GM13976 (cell line): Measurements from ENCODE around the gene CRYBB2.
A peak's percentile ranks its signal among the peaks of the same experiment; 100 is the strongest.
"Not testable (repeated sequence)": the region's sequence is repeated elsewhere in the genome, so short reads cannot be mapped to it uniquely, and the experiment has no call there.

Experiments used
- DNase-seq: peaks from one replicate; pipeline ENCODE4 v3.0.0; 2012; ENCODE audit warnings: low spot score
- CTCF ChIP-seq: IDR thresholded peaks from 2 replicates; pipeline ENCODE4 v1.5.1; 2012; ENCODE audit warnings: borderline replicate concordance, mild to moderate bottlenecking; ENCODE audit not compliant: insufficient read depth; ENCODE audit errors: extremely low read depth, missing control alignments, control extremely low read depth
- in situ Hi-C: fragments of 300-500 bp; cut with MboI; formaldehyde crosslinking; loops from one replicate; pipeline ENCODE4 v1.12.0; 2022; ENCODE audit warnings: low sequenced_read_pairs, mixed read lengths, inconsistent platforms; ENCODE audit not compliant: unreplicated experiment

The CRYBB2 gene

DNA sequence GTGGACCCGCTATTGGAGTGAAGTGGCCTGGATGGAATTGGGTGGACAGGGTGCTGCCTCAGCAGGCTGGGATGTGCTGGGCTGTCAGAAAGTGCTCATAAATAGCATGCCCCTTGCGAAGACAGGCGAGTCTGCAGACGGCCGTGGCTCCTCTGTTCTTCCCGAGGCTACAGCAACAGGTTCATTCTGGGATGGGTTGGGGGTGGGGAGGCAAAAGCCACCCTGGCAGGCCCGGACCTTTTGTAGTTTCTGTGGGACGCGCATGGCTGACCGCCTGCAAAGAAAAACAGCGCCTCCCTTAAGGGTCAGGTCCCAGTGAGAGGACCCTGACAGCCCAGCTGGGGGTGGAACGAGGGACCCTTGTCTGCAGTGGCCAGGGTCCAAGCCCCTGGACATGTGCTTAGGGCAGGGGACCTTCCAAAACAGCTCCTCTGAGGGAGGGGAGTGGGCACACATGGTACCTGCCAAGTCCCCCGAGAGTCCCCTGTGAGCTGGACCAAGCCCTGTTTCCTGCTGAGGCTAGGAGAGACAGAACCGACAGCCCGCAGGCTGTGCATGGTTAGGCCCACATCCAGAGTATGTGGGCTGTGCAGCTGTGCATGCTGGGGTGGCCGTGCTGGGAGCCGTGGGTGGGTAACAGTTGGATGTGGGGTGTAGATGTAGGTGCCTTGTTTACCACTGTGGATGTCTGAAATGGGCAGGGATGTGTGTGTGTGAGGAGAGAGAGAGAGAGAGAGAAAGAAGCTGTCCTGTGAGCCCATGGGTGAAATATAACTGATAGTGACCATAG lies 19.5 kb upstream of the CRYBB2 start, which contains the start of gene CRYBB3:
Gene CRYBB3, plus strand, starts transcription at position 128 of the 790 bp plus-strand sequence. CDS start 1,539 bp downstream, outside the sequence.
- TF ChIP-seq CTCF = no peak
- no peak for DNase-seq

DNA sequence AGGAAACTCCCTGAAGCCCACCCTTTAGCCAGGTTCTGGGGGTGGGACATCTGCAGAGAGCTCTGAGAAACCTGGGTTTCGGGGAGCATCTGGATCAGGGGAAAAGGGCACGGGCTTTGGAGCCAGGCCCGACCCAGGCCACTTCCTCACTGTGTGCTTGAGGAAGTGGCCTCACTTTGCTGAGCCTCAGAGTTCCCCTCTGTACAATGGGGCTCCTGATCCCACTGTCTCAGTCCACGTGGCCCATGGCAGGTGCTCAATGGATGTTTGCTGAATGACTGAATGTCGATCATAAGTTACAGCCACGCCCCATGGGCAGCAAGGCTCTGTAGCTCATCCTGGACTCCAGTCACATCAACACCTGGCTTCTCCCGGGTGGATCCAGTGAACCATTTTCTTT lies 18.5 kb upstream of the CRYBB2 start:
- in situ Hi-C loops = no loop called here
- DNase-seq = no peak
- TF ChIP-seq CTCF = no peak

More for the DNA sequence above, 19.5 kb upstream of the CRYBB2 start, which contains the start of gene CRYBB3:
- in situ Hi-C loops = no loop called here

- in situ Hi-C loops = no loop called here
- no peak for TF ChIP-seq CTCF
- no peak for DNase-seq
Observed at GRCh38 chr22:25201557-25202273, 17.7 kb upstream of the CRYBB2 start.

DNA sequence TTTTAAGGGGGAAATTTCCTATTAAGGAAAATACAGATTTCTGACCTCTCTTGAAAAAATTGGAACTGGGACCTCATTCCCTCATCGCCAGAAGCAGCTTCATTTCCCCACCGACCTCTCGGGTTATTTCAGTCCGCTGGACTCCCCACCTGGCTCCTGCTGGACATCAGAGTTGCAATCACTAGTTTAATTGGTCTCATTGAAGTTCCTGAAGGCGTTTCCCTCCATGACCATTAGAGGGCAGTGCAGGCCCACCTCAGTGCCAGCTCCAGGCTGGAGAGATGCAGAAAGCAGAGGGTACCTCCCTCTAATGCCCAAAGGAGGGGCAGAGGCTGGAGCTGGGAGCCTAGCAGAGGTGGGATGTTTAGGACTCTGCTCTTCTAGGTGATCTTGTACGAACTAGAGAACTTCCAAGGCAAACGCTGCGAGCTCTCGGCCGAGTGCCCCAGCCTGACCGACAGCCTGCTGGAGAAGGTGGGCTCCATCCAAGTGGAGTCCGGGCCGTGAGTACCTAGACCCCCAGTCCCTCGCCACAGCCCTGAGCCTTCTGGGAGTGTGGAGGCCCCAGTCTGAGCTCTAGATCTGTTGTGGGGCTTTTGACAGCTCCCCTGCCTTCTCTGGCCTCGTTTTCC lies 17.0 kb upstream of the CRYBB2 start:
- in situ Hi-C loops = no loop called here
- peak; percentile 85 for DNase-seq
- peak; percentile 91 for TF ChIP-seq CTCF

- DNase-seq = no peak
- no peak for TF ChIP-seq CTCF
- in situ Hi-C loops = no loop called here
Observed at GRCh38 chr22:25203082-25203481, 16.4 kb upstream of the CRYBB2 start.

GRCh38 chr22:25204547-25204946 lies 14.9 kb upstream of the CRYBB2 start:
- in situ Hi-C loops, DNase-seq: not testable (repeated sequence)

DNA sequence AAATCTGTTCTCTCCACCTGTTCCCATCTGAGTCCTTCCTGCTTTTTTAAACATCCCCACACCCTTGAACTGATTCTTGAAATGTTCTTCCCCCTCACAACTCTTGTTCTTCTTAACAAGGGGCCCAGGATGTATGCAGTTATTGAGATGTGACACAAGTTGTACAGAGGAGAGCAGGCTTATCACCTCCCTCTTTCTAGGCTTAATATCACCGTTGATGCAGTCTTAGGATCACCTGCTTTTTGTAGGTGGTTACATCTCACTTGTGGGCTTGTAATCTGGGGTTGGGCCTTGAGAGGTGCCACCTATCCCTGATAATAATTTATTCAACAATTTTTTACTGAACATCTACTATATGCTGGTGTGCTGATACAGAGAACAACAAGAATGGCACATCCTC lies 13.6 kb upstream of the CRYBB2 start:
- no peak for TF ChIP-seq CTCF
- in situ Hi-C loops = no loop called here
- no peak for DNase-seq
